ENCODE results near the gene TMEM120A.

GRCh38 chr7:76020031-76020714 lies 25.8 kb upstream of the TMEM120A start:
- TF ChIP-seq CTCF (IDR thresholded peaks at IDR 0.05) (peak; percentile 84 to 91 (median 88)), POLR2A (IDR thresholded peaks at IDR 0.05) (no peak)

All from esophagus squamous epithelium (tissue), 4 donors.